H9 (cell line): Measurements from ENCODE around the gene MICU2. TPM values are rescaled to one million over a fixed set of nuclear protein-coding genes. Genes with fewer than 3 reads are reported as not detected.

Source experiments
- DNase-seq: peaks from one replicate; pipeline ENCODE4 v3.0.0-alpha.2; 2017
- H2AFZ ChIP-seq: one replicate; pipeline ENCODE4 v1.6.1; 2013; ENCODE audit warnings: mild to moderate bottlenecking, low read length, control low read depth, moderate library complexity
- H2AK5ac ChIP-seq: 2 replicates; pipeline ENCODE4 v1.6.1; 2013; ENCODE audit warnings: low read length, control low read depth, mixed read lengths; ENCODE audit not compliant: insufficient read length
- H2BK120ac ChIP-seq: one replicate; pipeline ENCODE4 v1.6.1; 2013; ENCODE audit warnings: low read depth, mild to moderate bottlenecking, low read length, control low read depth, inconsistent platforms; ENCODE audit not compliant: poor library complexity, severe bottlenecking
- H2BK12ac ChIP-seq: 2 replicates; pipeline ENCODE4 v1.6.1; 2013; ENCODE audit warnings: low read length, control low read depth, mixed read lengths, low read depth; ENCODE audit not compliant: insufficient read length
- H2BK15ac ChIP-seq: 2 replicates; pipeline ENCODE4 v1.6.1; 2013; ENCODE audit warnings: low read depth, low read length, control low read depth
- H2BK20ac ChIP-seq: one replicate; pipeline ENCODE4 v1.6.1; 2013; ENCODE audit warnings: low read depth, mild to moderate bottlenecking, low read length, control low read depth, inconsistent platforms; ENCODE audit not compliant: poor library complexity, severe bottlenecking
- H2BK5ac ChIP-seq: 2 replicates; pipeline ENCODE4 v1.6.1; 2013; ENCODE audit warnings: low read length, control low read depth, mixed read lengths; ENCODE audit not compliant: insufficient read length
- H3K14ac ChIP-seq: 2 replicates; pipeline ENCODE4 v1.6.1; 2013; ENCODE audit warnings: low read length, control low read depth; ENCODE audit not compliant: insufficient read depth
- H3K18ac ChIP-seq: 2 replicates; pipeline ENCODE4 v1.6.1; 2013; ENCODE audit warnings: low read depth, mild to moderate bottlenecking, mixed read lengths, low read length, control low read depth; ENCODE audit not compliant: insufficient read length
- H3K23ac ChIP-seq: 2 replicates; pipeline ENCODE4 v1.6.1; 2013; ENCODE audit warnings: low read length, control low read depth, mixed read lengths, low read depth; ENCODE audit not compliant: insufficient read length
- H3K23me2 ChIP-seq: 2 replicates; pipeline ENCODE4 v1.6.1; 2013; ENCODE audit warnings: low read depth, mild to moderate bottlenecking, mixed read lengths, low read length, control low read depth; ENCODE audit not compliant: insufficient read length, poor library complexity, severe bottlenecking
- H3K27ac ChIP-seq: 2 replicates; pipeline ENCODE4 v1.5.1; 2013; ENCODE audit warnings: low read length, control low read depth, mixed read lengths, low read depth; ENCODE audit not compliant: insufficient read length
- H3K27me3 ChIP-seq: 2 replicates; pipeline ENCODE4 v1.6.1; 2013; ENCODE audit warnings: low read length, control low read depth, inconsistent platforms; ENCODE audit not compliant: insufficient read depth
- H3K4ac ChIP-seq: 2 replicates; pipeline ENCODE4 v1.6.1; 2013; ENCODE audit warnings: low read depth, mild to moderate bottlenecking, control low read depth, inconsistent platforms, low read length, moderate library complexity
- H3K4me1 ChIP-seq: 2 replicates; pipeline ENCODE4 v1.6.1; 2013; ENCODE audit warnings: low read length, control low read depth, inconsistent platforms; ENCODE audit not compliant: insufficient read depth
- H3K4me2 ChIP-seq: 2 replicates; pipeline ENCODE4 v1.6.1; 2013; ENCODE audit warnings: low read length, control low read depth, mixed read lengths; ENCODE audit not compliant: insufficient read length, insufficient read depth
- H3K56ac ChIP-seq: 2 replicates; pipeline ENCODE4 v1.6.1; 2013; ENCODE audit warnings: low read depth, mild to moderate bottlenecking, mixed read lengths, low read length, control low read depth; ENCODE audit not compliant: insufficient read length
- H3K79me1 ChIP-seq: 2 replicates; pipeline ENCODE4 v1.6.1; 2013; ENCODE audit warnings: low read depth, mild to moderate bottlenecking, moderate library complexity, low read length, control low read depth, inconsistent platforms; ENCODE audit not compliant: insufficient read depth, poor library complexity, severe bottlenecking
- H3K79me2 ChIP-seq: 2 replicates; pipeline ENCODE4 v1.6.1; 2013; ENCODE audit warnings: low read length, control low read depth, inconsistent platforms; ENCODE audit not compliant: insufficient read depth
- H3K9ac ChIP-seq: 2 replicates; pipeline ENCODE4 v1.6.1; 2013; ENCODE audit warnings: low read length, control low read depth, mixed read lengths; ENCODE audit not compliant: insufficient read length; ENCODE audit errors: extremely low read depth
- H3K9me3 ChIP-seq: one replicate; pipeline ENCODE4 v1.6.1; 2013; ENCODE audit warnings: low read depth, low read length, inconsistent platforms; ENCODE audit not compliant: control insufficient read depth
- H3T11ph ChIP-seq: one replicate; pipeline ENCODE4 v1.6.1; 2013; ENCODE audit warnings: mild to moderate bottlenecking, low read length, control low read depth, inconsistent platforms
- H4K20me1 ChIP-seq: one replicate; pipeline ENCODE4 v1.6.1; 2013; ENCODE audit not compliant: control insufficient read depth, insufficient read length, insufficient read depth
- H4K5ac ChIP-seq: 2 replicates; pipeline ENCODE4 v1.6.1; 2013; ENCODE audit warnings: low read depth, mild to moderate bottlenecking, mixed read lengths, low read length, control low read depth; ENCODE audit not compliant: insufficient read length
- H4K8ac ChIP-seq: replicated peaks from 2 replicates; pipeline ENCODE4 v1.6.1; 2013; ENCODE audit warnings: low read length, control low read depth, mixed read lengths, low read depth; ENCODE audit not compliant: insufficient read length
- H4K91ac ChIP-seq: 2 replicates; pipeline ENCODE4 v1.6.1; 2013; ENCODE audit warnings: low read depth, mild to moderate bottlenecking, moderate library complexity, mixed read lengths, low read length, control low read depth; ENCODE audit not compliant: insufficient read length
- H3K27ac Mint-ChIP-seq, 3 experiments: 2 replicates in 2 of 3; 3 replicates in 1 of 3; pipeline ENCODE4 v1.8.0; 2020 to 2021; ENCODE audit warnings: mixed read lengths in 3 of 3, mild to moderate bottlenecking in 1 of 3, moderate library complexity in 1 of 3
- H3K27me3 Mint-ChIP-seq: 2 replicates; pipeline ENCODE4 v1.8.0; 2021; ENCODE audit warnings: low read depth, mild to moderate bottlenecking, moderate library complexity, mixed read lengths
- H3K36me3 Mint-ChIP-seq, 3 experiments: 2 replicates in 2 of 3; 3 replicates in 1 of 3; pipeline ENCODE4 v1.8.0; 2020 to 2021; ENCODE audit warnings: low read depth in 3 of 3, mixed read lengths in 3 of 3; ENCODE audit not compliant: insufficient read depth in 1 of 3
- H3K4me1 Mint-ChIP-seq, 2 experiments: 2 replicates each; pipeline ENCODE4 v1.8.0; 2020; ENCODE audit warnings: mixed read lengths in 2 of 2
- H3K4me3 Mint-ChIP-seq, 2 experiments: 2 replicates in 1 of 2; 3 replicates in 1 of 2; pipeline ENCODE4 v1.8.0; 2020 to 2021; ENCODE audit warnings: mild to moderate bottlenecking in 2 of 2, mixed read lengths in 2 of 2, moderate library complexity in 1 of 2
- H3K9me3 Mint-ChIP-seq, 2 experiments: 2 replicates in 1 of 2; 3 replicates in 1 of 2; pipeline ENCODE4 v1.8.0; 2020; ENCODE audit warnings: mild to moderate bottlenecking in 2 of 2, mixed read lengths in 2 of 2, moderate library complexity in 1 of 2
- WGBS: extraction: QIAGEN DNeasy Blood & Tissue Kit; methylation state at CpG from one replicate; pipeline ENCODE4 v1.1.7; 2013; ENCODE audit warnings: missing lambda C conversion rate, low lambda C conversion rate, mixed read lengths; ENCODE audit not compliant: insufficient read length; ENCODE audit errors: extremely low coverage; 5-methylcytosine and 5-hydroxymethylcytosine counted together
- total RNA-seq: library from RNA; stranded (reverse); gene quantifications from 2 replicates; pipeline ENCODE4 v1.2.1, GENCODE V29; 2021
- TF ChIP-seq, protein P1 (sequence below): fragments of 200-600 bp; sonication (generic); conservative IDR thresholded peaks from 3 replicates; pipeline ENCODE4 v1.8.0; 2021; ENCODE audit warnings: antibody characterized with exemption, mild to moderate bottlenecking

Gene MICU2
- total RNA-seq, 1 experiment from 2014 or later = 38.4 TPM

DNA sequence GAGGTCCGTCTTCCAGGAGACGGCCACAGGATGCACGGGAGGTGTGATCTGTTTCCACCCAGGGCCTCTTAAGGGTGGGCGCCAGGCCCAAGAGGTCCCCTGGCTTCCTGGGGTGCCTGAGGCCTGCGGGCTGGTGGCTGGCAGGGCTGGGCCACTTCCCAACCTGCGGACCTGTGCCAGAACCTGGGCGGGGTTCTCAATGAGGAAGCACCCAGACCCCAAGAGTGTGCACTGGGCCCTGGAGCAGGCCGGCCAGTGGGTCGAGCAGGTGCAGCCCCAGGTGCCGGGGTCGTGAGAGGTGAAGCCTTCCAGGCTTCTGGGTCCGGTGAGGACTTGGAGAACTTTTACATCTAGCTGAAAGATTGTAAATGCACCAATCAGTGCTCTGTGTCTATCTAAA is 6.7 kb upstream of the MICU2 start:
- Histone ChIP-seq H4K5ac (no peak overlapping the region), H3K79me2 (no peaks in the 10 kb centered on the region), H3K4me2 (no peak overlapping the region), H3K56ac (no peak overlapping the region), H2BK12ac (no peak overlapping the region), H3K79me1 (no peaks in the 10 kb centered on the region), H3K9ac (no peak overlapping the region), H4K91ac (no peak overlapping the region), H3K9me3 (no peaks in the 10 kb centered on the region), H4K8ac (no peak overlapping the region), H3K27ac (no peak overlapping the region), H2BK5ac (no peak overlapping the region), H3K27me3 (no peaks in the 10 kb centered on the region), H3K18ac (no peak overlapping the region), H2BK20ac (no peak overlapping the region), H2AFZ (no peak overlapping the region), H3K23ac (no peak overlapping the region), H2BK120ac (no peak overlapping the region), H3K4ac (no peak overlapping the region), H3T11ph (no peak overlapping the region), H2AK5ac (no peak overlapping the region), H3K23me2 (no peaks in the 10 kb centered on the region), H3K4me1 (no peaks in the 10 kb centered on the region), H3K14ac (no peak overlapping the region), H2BK15ac (no peak overlapping the region), H4K20me1 (no peaks in the 10 kb centered on the region)
- H3K36me3 Mint-ChIP-seq = no peaks in the 10 kb centered on the region
- no peaks in the 10 kb centered on the region for H3K4me1 Mint-ChIP-seq
- H3K27me3 Mint-ChIP-seq = peaks cover 17% of the 10 kb centered on the region
- no peak overlapping the region for H3K27ac Mint-ChIP-seq
- H3K4me3 Mint-ChIP-seq = no peak overlapping the region
- no peaks in the 10 kb centered on the region; a peak in 1 of 5 replicates for H3K9me3 Mint-ChIP-seq
- TF ChIP-seq, protein P1, sequence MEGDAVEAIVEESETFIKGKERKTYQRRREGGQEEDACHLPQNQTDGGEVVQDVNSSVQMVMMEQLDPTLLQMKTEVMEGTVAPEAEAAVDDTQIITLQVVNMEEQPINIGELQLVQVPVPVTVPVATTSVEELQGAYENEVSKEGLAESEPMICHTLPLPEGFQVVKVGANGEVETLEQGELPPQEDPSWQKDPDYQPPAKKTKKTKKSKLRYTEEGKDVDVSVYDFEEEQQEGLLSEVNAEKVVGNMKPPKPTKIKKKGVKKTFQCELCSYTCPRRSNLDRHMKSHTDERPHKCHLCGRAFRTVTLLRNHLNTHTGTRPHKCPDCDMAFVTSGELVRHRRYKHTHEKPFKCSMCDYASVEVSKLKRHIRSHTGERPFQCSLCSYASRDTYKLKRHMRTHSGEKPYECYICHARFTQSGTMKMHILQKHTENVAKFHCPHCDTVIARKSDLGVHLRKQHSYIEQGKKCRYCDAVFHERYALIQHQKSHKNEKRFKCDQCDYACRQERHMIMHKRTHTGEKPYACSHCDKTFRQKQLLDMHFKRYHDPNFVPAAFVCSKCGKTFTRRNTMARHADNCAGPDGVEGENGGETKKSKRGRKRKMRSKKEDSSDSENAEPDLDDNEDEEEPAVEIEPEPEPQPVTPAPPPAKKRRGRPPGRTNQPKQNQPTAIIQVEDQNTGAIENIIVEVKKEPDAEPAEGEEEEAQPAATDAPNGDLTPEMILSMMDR = no peak
- WGBS = no CpG with 5 or more reads among the region's 12 CpGs
- DNase-seq = no peak
